Activated T-cell treated with anti-CD3 and anti-CD28 coated beads for 1 hour (primary cell): ENCODE data around the gene CAMTA1.

ENCODE experiments used
- DNase-seq: peaks from one replicate; pipeline ENCODE4 v3.0.0-alpha.2; 2020; ENCODE audit warnings: low read depth

CAMTA1 gene

DNA sequence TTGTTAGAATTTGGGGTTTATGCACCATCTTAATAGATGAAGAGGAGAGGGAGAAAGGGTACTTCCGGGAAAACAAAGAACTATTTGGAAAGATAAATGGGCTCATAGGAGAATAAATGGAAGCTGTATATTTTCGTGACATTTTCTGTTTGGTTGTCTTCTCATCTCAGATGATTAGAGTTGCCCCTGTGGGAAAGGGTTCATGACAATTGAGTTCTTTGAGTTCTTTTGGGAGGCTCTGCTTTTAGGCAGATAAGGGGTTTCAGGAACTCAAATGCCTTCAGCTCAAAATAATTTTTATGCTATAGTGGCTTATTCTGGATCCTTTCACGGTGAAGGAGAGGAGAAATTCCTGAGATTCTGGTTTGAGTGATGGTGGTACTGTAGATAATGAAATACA lies 63.6 kb downstream of the CAMTA1 start:
- DNase-seq = no peak

DNA sequence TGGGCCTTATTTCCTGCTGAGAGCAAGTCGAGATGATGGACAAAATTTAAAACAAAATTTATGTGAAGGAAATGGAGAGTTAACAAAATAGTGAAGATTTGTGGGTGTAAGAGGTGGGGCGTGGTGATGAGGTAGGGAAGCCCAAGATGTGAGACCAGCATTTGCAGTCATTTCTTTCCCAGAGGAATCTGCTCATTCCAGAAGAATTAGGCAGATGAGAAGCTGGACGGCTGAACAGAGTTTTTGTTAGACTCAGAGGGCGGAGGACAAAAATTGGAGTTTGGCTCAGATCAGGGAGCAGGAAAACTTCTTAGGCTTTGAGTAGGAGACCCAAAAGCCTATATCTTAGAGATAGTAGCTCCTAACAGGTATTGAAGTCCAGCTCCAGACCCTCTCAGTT lies 65.3 kb downstream of the CAMTA1 start:
- no peak for DNase-seq

DNA sequence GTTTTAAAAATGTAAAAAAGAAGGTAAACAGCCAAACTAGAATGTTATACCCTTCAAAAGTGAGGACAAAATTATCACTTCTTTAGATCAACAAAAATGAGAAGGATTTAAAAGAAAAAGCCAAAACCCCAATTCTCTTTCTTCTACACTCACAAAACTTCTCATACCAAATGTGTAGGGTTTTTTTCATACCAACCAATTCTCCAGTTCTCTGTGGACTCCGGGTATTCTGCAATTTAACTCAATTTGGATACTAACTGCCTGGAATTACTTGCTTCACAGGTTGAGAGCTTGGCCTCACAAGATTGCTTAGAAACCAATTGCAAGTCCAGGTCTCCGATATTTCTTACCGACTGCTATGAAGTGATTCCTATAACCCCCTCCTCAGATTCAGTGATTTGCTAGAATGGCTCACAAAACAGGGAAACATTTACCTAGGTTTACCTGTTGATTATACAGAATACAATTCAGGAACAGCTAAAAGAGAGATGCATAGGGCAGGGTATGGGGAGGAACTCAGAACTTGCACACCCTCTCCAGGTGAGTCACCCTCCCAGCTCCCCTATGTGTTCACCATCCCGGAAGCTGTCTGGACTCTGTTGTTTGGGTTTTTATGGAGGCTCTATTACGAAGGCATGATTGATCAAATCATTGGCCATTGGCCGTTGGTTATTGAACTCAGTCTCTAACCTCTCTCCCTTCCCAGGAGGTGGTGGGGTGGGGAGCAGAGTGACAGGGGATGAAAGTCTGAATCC lies 67.1 kb downstream of the CAMTA1 start:
- DNase-seq = no peak

DNA sequence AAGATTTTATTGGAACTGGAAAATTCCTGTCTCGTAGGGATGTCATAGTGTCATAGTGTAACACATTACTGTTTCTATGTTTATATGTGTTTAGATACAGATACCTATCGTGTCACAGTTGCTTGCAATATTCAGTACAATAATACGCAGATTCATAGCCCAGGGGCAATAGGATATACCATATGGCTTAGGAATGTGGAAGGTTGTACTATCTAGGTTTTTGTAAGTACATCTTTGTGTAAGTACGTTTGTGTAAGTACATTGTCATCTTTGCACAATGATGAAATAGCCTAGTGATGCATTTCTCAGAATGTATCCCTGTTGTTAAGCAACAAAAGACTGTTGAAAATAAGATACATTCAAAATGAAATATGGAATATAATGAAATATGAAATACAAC lies 68.9 kb downstream of the CAMTA1 start:
- DNase-seq = no peak

DNA sequence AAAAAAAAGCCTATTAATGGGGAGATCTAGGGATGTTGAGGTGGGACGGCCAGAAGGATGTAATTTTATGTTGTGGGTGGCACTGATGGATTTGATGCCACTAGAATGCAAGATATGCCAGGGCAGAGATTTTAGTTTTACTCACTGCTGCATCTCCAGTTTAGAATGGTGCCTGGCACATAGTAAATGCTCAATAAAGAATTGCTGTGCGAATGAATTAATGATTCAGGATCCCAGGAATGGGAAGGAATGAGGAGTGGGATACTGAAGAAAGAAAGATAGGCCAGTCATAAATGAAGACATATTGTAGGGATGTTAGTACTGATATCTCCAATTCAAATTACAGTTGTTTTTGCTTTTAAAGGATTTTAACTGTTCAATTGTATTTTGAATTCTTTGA lies 72.6 kb downstream of the CAMTA1 start:
- no peak for DNase-seq

DNA sequence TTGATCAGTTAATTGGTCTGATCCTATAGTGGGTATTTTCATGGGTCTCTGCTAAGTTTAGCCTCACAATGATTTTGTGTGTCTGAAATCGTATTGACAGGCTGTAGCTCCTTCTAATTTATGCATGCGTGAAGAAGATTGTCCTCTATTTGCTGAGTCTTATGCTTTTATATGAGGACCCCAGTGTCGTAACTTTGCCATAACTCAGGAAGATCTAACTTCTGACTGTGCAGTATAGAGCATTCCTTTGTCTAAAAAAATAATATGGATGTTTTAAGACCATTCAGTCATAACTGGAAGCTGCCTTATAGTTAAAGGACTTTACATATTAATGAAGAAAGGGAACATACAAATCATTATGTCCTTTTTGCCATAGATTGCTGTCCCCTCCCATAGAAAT lies 73.3 kb downstream of the CAMTA1 start:
- DNase-seq = no peak

DNA sequence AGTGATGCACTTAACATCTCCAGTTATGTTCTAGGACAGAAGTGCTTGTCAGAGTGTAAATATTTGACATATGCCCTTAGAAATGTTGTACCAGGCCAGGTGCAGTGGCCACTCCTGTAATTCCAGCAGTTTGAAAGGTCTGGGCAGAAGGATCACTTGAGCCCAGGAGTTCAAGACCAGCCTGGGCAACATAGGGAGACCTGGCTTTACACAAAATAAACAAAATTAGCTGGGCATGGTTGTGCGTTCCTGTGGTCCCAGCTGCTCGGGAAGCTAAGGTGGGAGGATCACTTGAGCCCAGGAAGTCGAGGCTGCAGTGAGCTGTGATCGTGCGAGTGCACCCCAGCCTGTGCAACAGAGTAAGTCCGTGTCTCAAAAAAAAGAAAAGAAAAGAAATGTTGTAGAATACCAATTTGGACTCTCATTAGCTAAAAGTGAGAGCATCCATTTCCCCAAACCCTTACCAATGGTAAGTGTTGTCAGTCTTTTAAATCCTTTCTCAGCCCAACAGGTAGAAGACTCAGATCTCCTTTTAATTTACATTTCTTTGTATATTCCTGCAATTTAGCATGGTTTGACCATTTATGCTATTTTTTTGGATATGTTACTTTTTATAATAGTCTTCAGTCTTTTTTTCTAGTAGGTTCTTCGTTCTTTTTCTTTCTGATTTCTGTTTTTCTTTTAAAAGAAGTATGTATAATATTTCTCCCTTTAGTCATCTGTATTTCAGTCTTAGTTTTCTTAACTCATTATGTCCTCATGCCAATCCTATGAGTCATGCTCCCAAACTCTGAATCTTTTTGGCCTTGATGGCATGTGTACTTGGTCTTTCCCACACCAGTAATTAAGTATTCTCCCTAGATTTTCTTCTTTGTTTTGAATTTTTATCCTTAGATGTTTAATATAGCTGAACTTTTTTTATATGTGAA lies 74.4 kb downstream of the CAMTA1 start:
- DNase-seq = no peak

DNA sequence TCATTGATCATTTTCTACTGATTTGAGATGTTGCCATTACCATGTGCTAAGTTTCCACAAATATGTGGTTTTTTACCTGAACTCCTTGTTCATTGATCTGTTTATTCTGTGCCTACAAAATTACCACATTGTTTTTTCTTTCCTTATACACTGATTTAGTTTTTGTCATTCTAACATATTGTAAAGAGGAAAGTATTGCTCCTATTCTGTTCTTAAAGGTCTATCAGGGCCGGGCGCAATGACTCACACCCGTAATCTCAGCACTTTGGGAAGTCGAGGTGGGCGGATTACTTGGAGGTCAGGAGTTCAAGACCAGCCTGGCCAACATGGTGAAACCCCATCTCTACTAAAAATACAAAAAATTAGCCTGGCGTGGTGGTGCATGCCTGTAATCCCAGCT lies 75.1 kb downstream of the CAMTA1 start:
- no peak for DNase-seq

DNA sequence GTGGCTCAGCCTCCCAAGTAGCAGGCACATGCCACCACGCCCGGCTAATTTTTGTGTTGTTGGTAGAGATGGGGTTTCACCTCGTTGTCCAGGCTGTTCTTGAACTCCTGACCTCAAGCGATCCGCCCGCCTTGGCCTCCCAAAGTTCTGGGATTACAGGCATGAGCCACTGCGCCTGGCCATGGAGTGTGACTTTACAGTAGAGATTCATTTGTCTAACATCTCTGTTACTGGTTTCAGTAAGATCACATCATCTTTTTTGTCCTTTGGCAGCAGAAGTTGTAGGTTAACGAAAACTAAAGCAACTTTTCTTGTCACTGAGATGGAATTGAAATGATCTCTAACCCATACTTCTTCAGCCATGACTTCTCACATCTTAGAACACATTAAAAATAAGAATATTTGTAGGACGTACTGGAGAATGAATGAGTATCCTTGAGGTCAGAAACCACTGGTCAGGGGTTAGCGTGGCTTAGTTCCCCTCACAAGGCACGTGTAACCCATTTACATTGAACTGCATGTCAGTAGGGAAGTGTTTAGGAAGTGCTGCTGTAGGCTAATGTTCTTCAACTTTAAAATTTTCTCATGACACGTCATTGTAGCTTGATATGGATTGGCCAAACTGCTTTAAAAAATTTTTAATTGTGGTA lies 75.9 kb downstream of the CAMTA1 start:
- no peak for DNase-seq

DNA sequence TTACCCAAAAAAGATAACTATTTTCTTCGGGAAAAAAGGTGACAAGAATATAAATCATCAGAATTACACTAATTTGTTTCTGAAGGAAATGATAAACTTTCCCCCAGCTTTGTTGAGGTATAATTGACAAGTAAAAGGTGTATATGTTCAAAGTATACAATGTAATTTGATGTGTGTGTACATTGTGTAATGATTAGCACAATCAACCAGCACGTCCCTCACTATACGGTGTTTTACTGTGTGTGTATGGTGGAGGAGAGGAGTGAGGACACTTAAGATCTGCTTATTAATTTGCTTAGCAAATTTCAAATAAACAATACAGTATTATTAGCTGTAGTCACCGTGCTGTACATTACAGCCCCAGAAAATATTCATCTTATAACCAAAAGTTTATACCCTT lies 77.7 kb downstream of the CAMTA1 start:
- no peak for DNase-seq

DNA sequence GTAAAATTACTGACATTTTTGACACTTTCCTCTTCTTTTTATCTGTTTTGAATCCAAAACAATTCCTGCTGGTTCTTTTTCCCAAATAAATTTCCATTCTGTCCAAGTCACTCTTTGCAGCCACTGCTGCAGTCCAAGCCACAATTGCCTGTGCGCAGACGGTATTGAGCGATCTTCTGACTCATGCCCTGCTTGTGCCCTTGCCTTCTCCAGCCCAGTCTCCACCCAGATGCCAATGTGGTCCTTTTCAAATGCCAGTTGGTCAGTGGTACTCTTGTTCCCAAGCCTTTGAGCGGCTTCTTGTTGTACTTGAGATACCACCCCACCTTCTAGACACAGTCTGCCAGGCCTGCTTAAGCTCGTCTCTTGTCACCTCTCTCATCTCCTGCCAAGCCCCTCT lies 78.9 kb downstream of the CAMTA1 start:
- no peak for DNase-seq

DNA sequence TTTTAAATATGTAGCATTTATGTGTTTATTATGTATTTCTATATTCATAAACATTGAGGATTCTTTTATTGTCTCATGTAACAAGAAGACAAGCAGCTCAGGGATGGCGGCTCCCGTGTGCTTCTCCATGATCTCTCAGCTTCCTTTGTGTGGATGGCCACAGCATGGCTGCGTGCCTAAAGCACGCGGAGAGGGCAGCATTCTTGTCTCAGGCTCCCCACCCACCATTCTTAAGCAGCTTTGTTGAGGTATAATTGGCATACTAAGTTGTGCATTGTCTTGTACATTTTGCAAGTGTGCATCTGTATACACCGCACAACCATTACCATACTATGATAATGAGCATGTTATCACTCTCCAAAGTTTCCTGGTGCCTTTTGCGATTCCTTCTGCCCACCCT lies 81.6 kb downstream of the CAMTA1 start:
- no peak for DNase-seq

DNA sequence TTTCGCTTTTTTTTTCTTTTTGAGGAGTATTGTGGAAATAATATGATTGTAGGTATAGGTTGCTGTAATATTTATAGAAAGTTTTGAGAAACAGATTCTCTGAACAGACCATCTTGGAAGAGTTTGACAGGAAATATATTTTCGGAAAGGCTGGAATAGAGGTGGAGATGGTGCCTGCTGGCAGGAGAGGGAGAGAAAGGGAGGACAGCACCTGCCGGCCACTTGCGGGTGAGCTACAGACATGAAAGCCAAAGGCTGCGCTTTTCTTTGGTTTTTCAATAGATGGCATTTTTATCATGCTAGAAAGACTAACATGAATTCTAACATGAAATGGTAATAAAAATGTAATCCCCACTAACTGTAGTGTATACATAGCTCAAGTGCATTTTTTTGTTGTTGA lies 82.1 kb downstream of the CAMTA1 start:
- no peak for DNase-seq

DNA sequence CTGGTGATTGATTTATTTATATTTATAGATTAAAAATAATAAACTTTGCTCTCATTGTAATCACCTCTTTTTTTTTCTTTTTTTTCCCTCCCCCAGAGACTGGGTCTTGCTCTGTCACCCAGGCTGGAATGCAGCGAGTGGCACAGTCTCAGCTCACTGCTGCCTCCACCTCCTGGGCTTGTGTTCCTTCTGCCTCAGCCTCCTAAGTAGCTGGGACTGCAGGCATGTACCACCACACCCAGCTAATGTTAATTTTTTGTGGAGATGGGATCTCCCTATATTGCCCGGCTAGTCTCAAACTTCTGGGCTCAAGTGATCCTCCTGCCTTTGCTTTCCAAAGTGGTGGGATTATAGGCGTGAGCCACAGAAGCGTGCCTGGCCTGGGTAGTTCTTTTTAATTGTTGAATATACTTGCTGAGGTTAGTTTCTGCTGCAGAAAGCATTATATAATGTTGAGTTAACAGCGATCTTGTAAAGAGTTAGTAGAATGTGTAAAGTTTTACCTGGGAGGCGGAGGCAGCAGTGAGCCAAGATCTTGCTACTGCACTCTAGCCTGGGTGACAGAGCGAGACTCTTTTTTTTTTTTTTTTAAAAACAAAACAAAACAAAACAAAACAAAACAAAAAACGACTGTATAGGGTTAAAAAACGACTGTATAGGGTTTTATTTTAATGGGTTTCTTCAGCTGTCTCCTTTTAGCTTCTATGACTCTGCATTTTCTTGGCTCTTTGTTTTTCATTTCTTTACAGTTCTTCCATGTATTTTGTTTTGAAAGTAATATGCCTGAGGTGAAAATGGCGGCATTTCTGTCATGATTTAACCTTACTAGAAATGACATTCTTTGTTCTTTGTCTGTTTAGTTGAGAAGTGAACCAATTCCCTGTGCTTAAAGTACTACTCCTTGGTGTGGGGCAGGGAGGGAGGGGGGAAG lies 82.7 kb downstream of the CAMTA1 start:
- no peak for DNase-seq

DNA sequence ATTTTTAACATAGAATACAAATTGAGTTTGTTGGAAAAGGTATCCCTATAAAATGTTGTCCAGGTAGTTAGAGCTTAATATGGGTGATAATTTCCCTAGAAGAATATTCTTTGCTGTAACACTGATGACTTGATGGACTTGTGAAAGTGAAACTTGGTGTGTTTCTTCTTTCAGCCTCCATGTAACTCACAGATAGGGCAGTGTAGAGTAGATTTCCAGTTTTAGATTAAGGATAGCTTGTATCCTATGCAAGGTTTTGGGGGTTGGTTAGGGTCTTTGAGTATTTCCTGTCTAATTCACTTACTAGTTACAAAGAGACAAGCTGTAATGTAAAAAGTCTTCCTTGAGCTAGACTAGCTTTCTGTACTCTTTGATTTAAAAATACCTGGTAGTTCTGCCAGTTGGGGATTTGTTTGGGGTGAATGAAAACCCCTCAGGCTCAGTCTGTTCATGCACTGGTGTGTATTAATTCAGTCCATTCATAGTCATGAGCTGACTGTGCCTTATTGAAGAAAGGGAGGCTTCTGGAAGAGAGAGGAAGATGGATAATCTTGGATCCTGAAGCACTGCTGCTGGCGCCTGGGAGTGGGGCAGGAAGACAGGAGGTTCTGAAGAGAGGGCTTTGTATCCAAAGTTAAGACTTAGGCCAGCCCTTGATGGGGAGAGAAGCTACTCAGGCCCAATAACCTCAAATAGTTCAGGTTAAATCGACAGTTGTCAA lies 83.6 kb downstream of the CAMTA1 start:
- DNase-seq = no peak

DNA sequence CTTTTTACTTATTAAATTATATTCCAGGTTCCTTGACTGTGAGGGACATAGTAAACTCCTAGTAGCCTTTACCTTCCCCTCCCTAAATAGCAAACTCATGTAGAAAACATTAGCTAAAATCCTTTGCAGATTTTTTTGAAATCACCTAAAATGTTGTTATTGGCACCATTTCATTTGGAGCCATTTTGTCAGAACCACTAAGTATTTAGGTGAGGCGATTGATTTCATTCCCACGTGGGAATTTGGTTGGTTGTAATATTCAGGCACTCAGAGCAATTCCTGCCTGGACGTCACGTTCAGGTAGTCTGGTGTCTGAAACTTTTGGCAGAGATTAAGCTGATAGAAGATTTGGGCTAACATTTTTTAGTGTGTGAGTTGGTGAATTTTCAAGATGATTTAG lies 84.3 kb downstream of the CAMTA1 start:
- no peak for DNase-seq

DNA sequence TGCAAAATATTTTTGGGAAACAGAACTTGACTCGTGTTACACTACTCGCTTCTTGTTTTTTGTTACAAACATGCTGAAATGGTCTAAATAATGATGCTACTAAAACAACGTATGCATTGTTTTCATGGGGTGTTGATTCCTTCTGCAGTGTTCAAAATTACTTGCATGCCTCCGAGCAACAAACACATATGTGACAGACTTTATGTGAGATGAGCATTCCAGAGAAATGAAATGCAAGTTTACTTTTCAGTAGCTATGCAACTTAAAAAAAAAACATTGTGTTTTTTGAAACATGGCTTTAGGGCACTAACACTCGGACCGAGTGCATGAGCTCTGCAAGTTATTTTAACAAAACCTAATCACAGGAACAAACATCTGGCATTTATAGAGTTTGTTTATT lies 84.8 kb downstream of the CAMTA1 start:
- no peak for DNase-seq

DNA sequence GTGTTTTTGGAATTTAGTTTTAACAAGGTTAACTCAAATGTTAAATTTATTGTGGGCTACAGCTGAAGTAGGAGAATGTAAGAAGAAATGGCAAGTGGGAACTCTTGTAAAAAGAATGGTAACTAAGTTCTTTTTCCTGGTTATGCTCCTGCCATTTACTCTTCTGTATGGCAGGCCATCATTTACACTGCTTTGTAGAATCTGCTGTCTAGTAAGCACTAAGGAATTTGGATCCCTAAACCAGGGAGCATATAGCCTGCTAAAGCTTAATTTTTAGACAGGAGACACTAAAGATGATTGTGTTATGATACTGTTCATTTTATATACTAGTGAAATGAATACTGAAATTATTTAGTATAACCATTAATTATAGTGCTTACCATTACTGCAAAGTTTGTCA lies 85.3 kb downstream of the CAMTA1 start:
- no peak for DNase-seq

DNA sequence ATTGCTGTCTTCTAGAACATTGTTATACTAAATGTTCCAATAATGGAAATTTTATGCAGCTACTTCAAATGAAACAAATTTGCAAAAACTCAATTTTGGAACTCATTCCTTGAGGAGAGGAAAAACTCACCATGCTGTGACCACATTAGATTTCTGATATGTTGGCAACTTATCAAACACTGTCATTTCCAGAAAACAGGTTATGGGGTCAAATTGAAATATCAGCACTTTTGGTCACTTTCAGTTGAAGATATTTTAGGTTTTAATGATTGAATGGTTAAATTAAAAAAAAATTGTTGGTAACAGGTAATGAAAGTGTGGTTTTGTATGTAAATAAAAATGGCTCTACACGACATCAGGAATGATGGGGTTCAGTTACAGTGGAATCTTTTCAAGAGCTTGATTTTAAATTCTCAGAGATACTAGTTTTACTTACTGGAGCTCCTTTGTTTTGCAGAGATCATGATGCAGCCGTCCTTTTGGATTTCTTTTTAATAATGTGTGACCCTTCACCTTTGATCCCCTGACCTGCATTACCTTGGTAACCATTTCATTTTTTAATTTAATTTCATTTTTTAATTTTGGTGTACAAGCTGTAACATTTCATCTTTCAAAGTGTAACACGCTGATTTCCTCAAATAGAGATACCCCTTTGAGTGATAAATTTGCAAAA lies 86.2 kb downstream of the CAMTA1 start:
- no peak for DNase-seq

DNA sequence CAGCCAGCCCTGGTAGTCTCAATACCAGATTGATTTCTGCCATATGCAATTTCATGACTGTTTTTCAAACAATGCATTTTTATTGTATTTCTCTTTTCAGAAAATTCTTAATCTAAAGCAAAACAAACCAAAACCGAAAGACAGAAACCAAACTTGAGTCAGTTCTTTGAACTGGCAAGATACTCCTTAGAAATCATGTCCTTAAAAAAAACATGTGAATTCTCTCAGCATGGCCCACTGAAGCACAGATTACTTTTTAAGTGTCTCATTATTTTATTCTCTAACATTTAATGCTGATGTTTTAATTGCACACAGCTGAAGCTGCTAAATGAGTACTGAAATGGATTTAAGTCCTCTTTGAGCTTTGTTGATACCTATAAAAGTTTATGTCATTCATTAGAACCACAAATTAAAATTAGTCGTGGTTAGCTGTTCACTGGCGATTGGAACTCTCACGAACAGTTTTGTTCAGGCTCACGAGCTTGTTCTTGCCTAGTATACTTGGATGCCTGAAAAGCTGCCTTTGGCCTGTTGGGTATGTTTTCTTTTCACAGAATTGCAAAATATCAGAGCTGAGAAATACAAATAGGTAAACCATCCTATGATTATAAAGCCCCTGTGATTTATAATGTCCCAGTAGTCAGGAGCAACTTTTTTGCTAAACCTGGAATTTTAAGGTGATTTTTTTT lies 87.5 kb downstream of the CAMTA1 start:
- DNase-seq = no peak
